Measurements from ENCODE around the gene DDC.

GRCh38 chr7:50436133-50436806, 128.9 kb downstream of the DDC start:
- TF ChIP-seq CTCF (IDR thresholded peaks at IDR 0.05) (no peak), POLR2A (IDR thresholded peaks at IDR 0.05; ENCODE audit: low read depth) (no peak), EP300 (IDR thresholded peaks at IDR 0.05) (no peak), POLR2AphosphoS5 (IDR thresholded peaks at IDR 0.05) (no peak)

All from esophagus muscularis mucosa (tissue), 4 donors.